ENCODE data around the gene STAT3. TPM values are rescaled to one million over a fixed set of nuclear protein-coding genes. Genes with fewer than 3 reads are reported as not detected.

The STAT3 gene
- total and polyA plus RNA-seq, 2 of the 13 experiments (the other 11 are each of a cell fraction or from before 2014, with no cell fraction given), result 61.8 to 62.4 TPM

- TF ChIP-seq AKNA (CRISPR knock-in tag; IDR thresholded peaks at IDR 0.05; ENCODE audit: borderline replicate concordance) (no peak), KAT2B (IDR thresholded peaks at IDR 0.05; ENCODE audit: borderline replicate concordance, low read depth, low read length) (no peak), HOXA5 (CRISPR knock-in tag; IDR thresholded peaks at IDR 0.05) (no peak), KDM3A (CRISPR knock-in tag; IDR thresholded peaks at IDR 0.05; ENCODE audit: low read depth) (no peak), HDAC1 (CRISPR knock-in tag; IDR thresholded peaks at IDR 0.05) (no peak), ZNF564 (CRISPR knock-in tag; IDR thresholded peaks at IDR 0.05) (no peak)
Measured at GRCh38 chr17:42270596-42270995, 117.6 kb downstream of the STAT3 start (continued).

GRCh38 chr17:42270170-42270535 lies 118.1 kb downstream of the STAT3 start:
- no peak overlapping the region for H2AFZ ChIP-seq (ENCODE audit: low read length)
- CTCF ChIA-PET (ENCODE audit: low intra/inter-chr PET ratio, low total read pairs), result no interaction called here
- H3K9ac ChIP-seq (ENCODE audit: insufficient read depth, low read depth, low read length), result no peak overlapping the region
- peak overlapping the region; percentile 62; the same call in 1 of the 2 replicates for H3K4me2 ChIP-seq (ENCODE audit: low read depth, low read length)
- H3K79me2 ChIP-seq (ENCODE audit: insufficient read depth, low read length), result peaks cover 77% of the 10 kb centered on the region
- 88% methylated on average over 4 of the region's 4 CpGs for WGBS (ENCODE audit: low lambda C conversion rate)
- no TSS peak for BruUV-seq (replicated peaks)
- FAIRE-seq (no peak), ATAC-seq (no peak), DNase-seq (ENCODE audit: low spot score) (no peak)
- H3K27ac ChIP-seq (ENCODE audit: extremely low read length, insufficient read depth, low read length), result peak overlapping the region; percentile 52
- no peaks in the 10 kb centered on the region; the same call in 1 of the 2 replicates for H4K20me1 ChIP-seq (ENCODE audit: insufficient read depth, low read length)
- peaks cover 87% of the 10 kb centered on the region for H3K4me1 ChIP-seq (ENCODE audit: insufficient read depth, low read length)
- in situ Hi-C loops (cut with HindIII; ENCODE audit: extremely low pct_ligation_motif_present, low pct_unique_long_range_greater_than_20kb), result no loop called here
- no peaks in the 10 kb centered on the region for H3K9me3 ChIP-seq (ENCODE audit: low read length)
- no peaks in the 10 kb centered on the region for H3K27me3 ChIP-seq (ENCODE audit: control insufficient read depth in 1 of 2, insufficient read depth in 2 of 2, low read length in 2 of 2)
- POLR2A ChIA-PET, result interaction anchor here (0.6 to 2.2 kb wide), 8 partner anchors 9 to 153 kb away, joined by 3 to 13 read pairs (median 4); partner anchors contain the start of gene CAVIN1
- no peaks in the 10 kb centered on the region for H3K36me3 ChIP-seq (replicated peaks in 1 of 2; ENCODE audit: control insufficient read depth in 1 of 2, insufficient read depth in 2 of 2, low read length in 2 of 2)
- intact Hi-C loops (cut with micrococcal nuclease; ENCODE audit: unreplicated experiment), result no loop called here
- H3K4me3 ChIP-seq (replicated peaks in 1 of 3; ENCODE audit: insufficient read depth in 1 of 3, low read depth in 2 of 3, low read length in 3 of 3), result no peak overlapping the region
- TF ChIP-seq ZNF687 (CRISPR knock-in tag; IDR thresholded peaks at IDR 0.05) (no peak), KLF16 (CRISPR knock-in tag; IDR thresholded peaks at IDR 0.05) (no peak), ZMAT5 (CRISPR knock-in tag; IDR thresholded peaks at IDR 0.05; ENCODE audit: borderline replicate concordance, low read depth) (no peak)
